HG03439 (cell line): ENCODE measurements around the gene ALOX12B.
"Not testable (repeated sequence)": the region's sequence is repeated elsewhere in the genome, so short reads cannot be mapped to it uniquely, and the experiment has no call there.

Experiments
- ATAC-seq: cut with Tn5 transposase; IDR thresholded peaks from one replicate; pipeline ENCODE4 v1.9.1; 2021; ENCODE audit warnings: mild to moderate bottlenecking, moderate library complexity; ENCODE audit not compliant: unreplicated experiment

ALOX12B gene

DNA sequence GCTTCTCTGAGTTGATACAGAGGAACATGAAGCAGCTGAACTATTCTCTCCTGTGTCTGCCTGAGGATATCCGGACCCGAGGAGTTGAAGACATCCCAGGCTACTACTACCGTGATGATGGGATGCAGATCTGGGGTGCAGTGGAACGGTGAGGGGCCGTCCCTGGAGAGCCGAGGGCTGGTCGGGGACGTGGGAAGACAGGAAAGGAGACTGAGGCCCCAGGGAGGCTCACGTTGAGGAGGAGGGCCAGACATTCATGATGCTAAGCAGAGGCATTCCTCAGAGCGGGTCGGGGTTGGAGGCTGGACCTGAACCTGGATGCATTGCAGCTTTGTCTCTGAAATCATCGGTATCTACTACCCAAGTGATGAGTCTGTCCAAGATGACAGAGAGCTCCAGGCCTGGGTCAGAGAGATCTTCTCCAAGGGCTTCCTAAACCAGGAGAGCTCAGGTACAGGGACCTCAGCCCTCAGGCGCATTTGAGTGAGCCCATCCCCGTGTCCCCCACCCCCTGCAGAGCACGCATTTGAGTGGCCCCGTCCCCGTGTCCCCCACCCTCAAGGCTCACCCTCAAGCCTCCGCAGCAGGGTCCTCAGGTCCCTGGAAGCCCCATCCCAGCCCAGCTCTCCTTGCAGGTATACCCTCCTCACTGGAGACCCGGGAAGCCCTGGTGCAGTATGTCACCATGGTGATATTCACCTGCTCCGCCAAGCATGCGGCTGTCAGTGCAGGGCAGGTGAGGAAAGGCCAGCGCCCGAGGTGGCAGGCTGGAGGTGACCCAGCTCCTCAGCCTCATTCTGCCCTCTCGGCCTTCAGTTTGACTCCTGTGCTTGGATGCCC lies 40.4 kb downstream of the ALOX12B start:
- no peak for ATAC-seq

DNA sequence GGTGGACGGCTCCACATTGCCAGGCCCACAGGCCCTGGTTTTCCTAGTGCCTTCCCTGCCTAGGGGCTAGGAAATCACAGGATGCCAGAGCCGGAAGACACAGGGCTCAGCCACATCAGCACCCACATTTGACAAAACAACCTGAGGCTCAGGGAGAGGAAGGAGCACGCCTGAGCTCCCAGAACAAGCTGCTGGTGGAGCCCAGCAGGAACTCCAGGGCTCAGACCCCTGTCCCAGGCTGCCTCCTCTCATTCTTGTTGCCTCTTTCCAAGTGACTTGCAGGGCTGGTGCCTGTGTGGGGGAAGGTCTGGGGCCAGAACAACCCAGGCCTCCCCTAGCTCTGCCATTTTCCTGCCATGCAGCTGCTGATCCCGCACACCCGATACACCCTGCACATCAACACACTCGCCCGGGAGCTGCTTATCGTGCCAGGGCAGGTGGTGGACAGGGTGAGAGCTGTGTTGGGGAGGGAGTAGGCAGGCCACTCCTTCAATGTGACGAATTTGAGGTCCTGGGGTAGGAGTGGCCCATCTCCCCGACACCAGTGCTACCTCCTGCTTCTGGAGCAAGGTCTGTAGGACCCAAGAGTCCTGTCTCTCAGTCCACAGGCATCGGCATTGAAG lies 41.1 kb downstream of the ALOX12B start:
- no peak for ATAC-seq

DNA sequence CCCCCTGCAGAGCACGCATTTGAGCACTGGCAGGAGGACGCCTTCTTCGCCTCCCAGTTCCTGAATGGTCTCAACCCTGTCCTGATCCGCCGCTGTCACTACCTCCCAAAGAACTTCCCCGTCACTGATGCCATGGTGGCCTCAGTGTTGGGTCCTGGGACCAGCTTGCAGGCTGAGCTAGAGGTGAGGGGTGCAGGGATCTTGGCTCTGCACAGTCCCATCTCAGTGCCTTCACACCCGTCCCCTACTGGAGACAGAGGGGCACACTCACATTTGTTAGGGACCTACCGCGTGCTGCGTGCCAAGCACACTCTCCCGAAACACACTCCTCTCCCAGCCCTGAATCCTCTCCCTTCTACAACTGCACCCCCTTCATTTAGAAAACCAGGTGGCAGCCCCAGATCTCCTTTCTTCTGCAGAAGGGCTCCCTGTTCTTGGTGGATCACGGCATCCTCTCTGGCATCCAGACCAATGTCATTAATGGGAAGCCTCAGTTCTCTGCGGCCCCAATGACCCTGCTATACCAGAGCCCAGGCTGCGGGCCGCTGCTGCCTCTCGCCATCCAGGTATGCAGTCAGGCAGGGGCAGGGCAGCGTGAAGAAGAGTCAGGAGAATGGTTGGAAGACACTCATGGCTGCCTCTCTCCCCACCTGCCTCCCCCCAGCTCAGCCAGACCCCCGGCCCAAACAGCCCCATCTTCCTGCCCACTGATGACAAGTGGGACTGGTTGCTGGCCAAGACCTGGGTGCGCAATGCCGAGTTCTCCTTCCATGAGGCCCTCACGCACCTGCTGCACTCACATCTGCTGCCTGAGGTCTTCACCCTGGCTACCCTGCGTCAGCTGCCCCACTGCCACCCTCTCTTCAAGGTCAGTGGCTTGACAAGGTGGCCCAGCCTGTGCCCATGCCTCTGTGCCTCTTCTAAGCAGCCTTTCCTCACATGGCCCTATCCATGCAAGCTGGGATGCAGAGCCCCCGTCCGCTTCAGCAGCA lies 42.4 kb downstream of the ALOX12B start:
- ATAC-seq = no peak

DNA sequence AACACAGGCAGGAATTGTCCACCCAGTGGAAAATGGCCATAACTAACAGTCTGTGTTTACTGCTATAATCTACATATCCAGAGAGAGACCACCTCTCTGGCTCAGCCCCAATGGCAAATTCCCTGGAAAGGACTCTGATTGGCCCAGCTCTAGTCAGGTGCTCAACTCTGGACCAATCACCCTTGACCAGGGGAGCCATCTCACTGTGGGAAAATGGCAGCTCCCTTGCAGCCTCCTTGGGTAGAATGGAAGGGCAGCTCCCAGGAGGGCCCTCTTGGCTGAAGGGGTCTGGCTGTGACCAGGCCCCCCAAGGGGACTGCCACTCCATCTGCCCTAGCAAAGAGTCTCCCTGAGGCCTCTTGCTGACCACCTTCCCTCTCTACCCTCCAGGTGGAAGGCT lies 45.5 kb downstream of the ALOX12B start:
- no peak for ATAC-seq

DNA sequence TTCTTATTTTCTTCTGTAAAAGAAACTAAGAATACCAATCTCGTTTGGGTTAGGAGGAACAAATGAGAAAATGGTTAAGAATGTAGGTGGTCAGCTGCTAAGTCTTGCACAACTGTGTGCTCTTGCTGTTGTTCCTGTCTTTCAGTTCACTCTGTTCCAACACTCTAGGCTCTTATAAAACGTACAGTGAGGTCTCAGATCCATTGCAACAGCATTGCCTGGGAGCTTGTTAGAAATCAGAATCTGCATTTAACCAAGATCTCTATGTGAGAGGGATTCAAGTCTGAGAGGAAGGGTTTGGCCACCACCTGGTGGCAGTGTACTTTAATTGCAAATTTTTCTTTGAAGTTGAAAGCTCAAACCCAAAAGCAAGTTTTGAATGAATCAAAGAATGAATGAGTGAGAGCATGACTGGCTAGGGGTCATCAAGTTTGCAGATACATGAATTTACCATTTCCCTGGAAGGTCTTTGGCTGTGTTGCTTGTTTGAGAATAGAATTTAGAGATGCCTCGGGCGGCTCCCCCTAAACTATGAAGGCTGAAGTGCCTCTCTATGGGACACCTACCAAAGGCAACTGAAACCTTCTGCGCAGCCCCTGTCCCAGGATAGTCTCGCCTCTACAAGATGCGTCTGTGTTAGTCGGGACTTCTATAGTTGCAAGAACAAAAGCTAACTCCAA lies 46.1 kb downstream of the ALOX12B start:
- no peak for ATAC-seq

- no peak for ATAC-seq
These were observed 47.8 kb downstream of the ALOX12B start for GRCh38 chr17:8039611-8040168.

GRCh38 chr17:8038954-8039610 lies 48.4 kb downstream of the ALOX12B start, which contains the start of gene ALOX15B:
TSS of gene ALOX15B (plus strand) at chr17:8039059. CDS start at chr17:8039156, 97 bp downstream.
- ATAC-seq = no peak

GRCh38 chr17:8032442-8032841 lies 55.1 kb downstream of the ALOX12B start:
- no peak for ATAC-seq

GRCh38 chr17:8031950-8032349 lies 55.6 kb downstream of the ALOX12B start:
- no peak for ATAC-seq

GRCh38 chr17:8031261-8031661 lies 56.3 kb downstream of the ALOX12B start:
- no peak for ATAC-seq

GRCh38 chr17:8029121-8029520 lies 58.4 kb downstream of the ALOX12B start:
- ATAC-seq = no peak

DNA sequence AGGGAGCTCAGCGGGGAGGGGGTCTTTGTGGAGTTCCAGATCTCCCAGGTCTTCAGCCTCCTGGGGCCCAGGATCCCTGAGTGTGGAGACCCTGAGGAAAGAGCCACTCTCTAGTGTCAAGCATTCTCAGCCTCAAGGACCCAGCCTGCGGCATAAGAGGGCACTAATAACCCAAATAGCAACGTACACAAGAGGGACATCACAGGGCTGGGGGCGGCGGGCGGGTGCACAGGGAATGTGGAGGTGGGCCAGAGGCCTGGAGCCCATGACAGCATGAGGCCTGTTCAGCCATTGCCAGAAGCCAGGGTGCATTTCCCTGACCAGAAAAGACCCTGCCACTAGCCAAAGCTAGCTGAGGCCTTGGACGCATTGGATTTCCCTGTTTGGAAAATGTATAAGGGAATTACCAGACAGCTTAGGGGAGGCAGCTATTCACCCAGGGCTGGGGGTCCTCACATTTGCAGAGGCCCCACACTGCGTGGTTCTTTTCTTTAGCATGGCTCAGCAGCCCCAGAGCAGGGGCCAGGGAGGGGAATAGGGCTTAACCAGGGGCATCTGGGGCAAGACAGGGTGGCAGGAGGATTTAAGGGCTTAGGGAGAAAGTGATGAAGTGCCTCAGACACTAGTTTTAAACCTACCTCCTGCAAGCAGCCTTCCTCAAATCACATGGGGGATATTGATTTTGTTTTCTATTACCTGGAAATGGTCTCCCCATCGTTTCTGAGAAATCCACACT lies 62.2 kb downstream of the ALOX12B start:
- ATAC-seq = no peak

GRCh38 chr17:8024161-8024560 lies 63.4 kb downstream of the ALOX12B start:
- ATAC-seq = not testable (repeated sequence)
